SKM-1 (cell line): Measurements from ENCODE around the gene IL1R2.
A peak's percentile ranks its signal among the peaks of the same experiment; 100 is the strongest.
"Not testable (repeated sequence)": the region's sequence is repeated elsewhere in the genome, so short reads cannot be mapped to it uniquely, and the experiment has no call there.

Experiments
- DNase-seq: peaks from one replicate; lab custom pipeline; 2025; ENCODE audit not compliant: unreplicated experiment; lab: John Stamatoyannopoulos, UW

IL1R2 gene

GRCh38 chr2:102057502-102058292 is 65.9 kb downstream of the IL1R2 start:
- no peak for DNase-seq

DNA sequence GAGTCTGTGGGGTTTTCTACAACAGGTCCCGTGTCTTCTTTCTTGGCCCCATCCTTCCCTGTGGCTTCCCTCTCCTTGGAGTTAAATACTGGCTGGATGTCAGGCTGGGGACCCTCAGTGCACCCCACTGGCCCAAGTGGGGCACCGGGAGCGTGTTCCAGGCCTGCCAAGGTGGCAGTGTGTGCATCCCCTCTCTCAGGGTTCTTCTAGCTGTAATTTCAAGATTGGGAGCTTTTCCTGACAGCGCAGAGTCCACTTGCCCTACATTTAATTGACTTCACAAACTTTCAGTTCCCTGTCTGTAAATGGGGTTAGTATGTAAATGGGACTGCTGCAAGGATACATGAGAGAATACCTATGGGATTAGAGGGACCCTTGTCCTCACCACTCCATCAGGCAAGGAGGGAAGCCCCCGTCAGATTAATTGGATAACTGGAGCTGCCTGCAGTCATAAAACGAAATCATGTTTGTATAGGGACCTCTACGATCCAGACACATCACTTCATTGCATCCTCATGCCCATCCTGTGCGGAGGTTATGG is 66.6 kb downstream of the IL1R2 start:
- no peak for DNase-seq

- DNase-seq, result no peak
Observed at GRCh38 chr2:102059151-102059550, 67.4 kb downstream of the IL1R2 start.

DNA sequence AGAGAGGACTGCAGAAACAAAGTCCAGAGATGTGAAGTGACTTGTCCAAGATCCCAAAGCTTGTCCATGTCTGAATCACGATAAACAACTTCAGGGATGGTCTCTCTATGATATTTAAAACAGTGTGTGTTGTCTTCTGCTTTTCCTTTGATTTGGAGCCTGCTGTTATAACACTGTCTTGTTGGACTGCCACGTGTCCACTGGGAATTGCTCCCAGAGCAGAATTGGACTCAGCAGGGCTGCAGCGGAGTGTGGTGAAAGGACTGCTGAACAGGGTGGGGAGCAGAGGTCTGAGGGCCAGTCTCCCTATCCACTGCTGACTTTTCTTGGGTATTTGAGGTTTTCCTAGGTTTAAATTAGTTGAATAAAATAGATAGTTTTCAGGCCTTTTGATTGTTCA is 68.3 kb downstream of the IL1R2 start:
- DNase-seq, result no peak

DNA sequence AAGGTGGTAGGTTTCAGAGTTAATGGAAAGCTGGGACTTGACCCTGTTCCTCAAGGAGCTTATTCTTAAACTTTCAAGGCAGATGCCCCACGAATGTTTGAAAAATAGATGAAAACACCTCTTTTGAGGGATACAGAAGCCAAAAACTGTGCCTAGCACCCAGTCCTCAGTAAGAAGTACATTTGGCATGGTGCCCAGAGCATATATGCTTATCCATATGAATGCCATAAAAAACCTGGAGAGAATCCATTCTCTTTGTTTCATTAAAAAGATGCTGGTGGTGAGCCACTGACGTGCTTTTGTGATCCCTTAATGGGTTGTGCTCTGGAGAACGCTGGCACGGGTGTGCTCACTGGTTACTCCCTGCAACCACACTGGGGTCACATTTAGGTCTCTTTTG is 69.0 kb downstream of the IL1R2 start:
- no peak for DNase-seq

- DNase-seq, result no peak
Observed at GRCh38 chr2:102061286-102061699, 69.5 kb downstream of the IL1R2 start.

- no peak for DNase-seq
Observed at GRCh38 chr2:102061962-102062795, 70.4 kb downstream of the IL1R2 start.

DNA sequence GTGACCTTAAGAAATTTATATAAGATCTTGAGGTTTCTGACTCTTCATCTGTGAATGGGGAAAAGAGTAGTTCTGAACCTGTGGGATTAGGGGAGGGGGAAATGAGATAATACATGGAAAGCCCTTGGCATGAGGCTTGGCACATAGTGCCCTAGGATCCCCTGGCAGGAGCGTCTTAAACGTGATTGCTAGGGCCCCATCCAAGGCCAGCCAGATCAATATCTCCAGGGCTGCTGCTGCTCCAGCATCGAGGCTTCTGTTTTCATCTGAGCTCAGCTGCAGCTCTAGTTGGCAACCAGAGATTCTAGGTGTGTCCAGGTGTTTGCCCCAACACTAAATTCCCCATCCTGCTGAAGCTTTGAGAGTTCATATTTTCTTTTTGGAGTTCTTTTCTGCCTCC is 71.0 kb downstream of the IL1R2 start:
- no peak for DNase-seq

- DNase-seq, result peak; percentile 85
Observed at GRCh38 chr2:102063487-102063911, 71.7 kb downstream of the IL1R2 start.

DNA sequence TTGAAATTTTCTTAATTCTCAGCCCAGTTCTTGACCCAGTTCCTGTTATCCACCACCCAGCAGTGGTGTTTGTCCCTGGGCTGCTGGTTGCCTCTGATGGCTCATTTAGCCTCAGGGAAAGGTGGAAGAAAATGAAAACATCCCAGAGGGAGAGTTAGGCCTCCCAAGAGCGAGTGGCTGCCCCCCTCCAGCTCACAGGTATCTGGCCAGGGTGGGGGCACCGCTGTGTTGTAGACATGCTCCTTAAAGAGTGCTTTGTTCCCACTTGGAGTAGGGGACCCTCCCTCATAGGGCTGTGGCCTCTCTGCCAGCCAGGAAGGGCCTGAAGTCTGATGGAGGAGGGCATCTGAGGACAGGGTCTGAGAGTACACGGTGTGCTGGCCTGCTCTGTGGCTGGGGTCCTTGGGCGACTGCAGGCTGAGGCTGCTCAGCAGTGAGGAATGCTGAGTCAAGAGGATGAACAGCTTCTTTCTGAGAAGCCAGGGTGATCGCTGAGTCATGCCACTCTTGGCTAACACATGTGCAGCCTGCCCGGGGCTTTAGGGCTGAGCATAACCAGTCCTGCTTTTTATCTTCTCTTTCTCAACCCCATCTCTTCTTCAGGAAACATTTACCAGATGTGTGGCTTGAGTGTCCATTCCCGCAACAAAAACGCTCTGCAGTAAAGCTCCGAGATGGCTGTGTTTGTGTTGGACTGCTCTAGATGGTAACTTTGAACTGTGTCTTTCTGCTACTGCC is 72.3 kb downstream of the IL1R2 start:
- DNase-seq, result peak; percentile 53

DNA sequence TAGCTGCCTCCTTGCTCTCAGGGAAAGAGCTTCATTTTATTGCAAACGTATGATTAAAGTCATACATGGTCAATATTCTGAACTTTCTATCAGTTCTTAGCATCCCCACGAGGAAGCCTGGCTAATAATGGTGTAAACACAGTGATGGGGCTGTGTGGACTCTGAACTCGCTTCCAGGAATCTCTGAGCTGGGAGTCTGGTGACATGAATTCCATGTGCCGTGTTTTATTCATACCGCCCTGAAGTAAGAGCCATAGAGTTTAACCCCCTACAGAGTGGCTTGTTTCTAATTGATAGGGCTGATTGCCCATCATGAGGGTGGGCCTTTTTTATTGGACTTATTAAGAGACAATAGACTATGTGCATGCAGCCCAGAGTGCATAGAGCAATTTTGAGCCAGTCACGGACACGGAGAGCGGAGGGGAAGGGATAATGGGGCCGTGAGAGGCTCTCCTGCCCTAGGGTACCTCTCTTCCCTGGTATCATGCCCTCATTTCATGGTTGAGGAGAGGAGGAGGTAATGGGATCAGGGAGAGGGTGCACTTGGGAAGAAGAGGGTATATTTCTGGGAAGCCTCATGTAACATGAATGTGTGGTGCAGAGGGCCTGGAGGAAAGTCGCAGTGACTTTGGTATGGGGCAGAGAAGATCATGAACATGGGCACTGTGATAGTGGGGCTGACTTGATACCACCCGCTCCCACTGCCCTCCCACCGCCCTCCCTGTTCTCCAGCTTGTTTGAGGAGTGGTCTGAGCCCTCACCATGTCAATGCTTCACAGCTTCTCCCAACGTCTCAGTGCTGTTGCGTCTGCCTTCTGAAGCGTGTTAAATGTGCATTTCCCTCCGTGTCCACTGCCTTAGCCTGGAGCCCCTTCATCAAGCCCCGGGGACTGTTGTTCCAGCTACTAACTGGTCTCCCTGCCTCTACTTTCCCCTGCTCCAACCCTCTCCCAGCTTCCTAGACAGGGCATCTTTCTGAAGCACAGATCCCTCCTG is 73.2 kb downstream of the IL1R2 start:
- no peak for DNase-seq

- no peak for DNase-seq
Observed at GRCh38 chr2:102065675-102066252, 74.0 kb downstream of the IL1R2 start.

GRCh38 chr2:102066554-102066953 is 74.8 kb downstream of the IL1R2 start:
- no peak for DNase-seq

- DNase-seq, result not testable (repeated sequence)
Observed at GRCh38 chr2:102068126-102068525, 76.4 kb downstream of the IL1R2 start.

DNA sequence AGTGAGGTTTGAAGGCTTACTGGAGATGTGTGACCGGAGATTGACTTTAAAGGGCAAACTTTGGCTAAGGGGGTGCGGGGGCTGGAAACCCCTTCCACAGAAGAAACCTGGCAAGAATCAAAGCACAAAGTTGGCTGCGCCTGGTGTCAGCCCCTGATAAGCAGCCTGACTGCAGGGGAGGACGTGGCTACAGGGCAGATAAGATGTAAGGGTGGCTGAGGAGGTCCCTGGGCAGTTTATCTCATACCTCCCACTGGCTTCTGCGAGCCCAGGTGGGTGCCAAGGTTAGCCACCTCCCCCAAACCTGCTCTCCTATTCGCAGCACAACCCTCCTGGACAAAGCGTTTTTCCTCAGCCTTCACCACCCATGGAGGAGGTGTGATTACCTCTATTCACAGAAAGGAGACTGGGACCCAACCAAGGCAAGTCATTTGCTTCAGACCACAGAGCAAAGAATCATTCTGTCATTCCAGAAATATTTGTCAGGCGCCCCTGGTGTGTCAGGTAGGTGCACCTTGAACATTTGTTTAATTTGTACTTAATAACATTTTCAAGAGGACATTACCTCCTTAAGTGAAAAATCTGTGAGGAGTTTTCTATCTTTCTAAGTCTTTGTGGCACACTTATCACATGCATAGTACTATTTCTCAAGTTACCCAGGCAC is 77.7 kb downstream of the IL1R2 start:
- no peak for DNase-seq

DNA sequence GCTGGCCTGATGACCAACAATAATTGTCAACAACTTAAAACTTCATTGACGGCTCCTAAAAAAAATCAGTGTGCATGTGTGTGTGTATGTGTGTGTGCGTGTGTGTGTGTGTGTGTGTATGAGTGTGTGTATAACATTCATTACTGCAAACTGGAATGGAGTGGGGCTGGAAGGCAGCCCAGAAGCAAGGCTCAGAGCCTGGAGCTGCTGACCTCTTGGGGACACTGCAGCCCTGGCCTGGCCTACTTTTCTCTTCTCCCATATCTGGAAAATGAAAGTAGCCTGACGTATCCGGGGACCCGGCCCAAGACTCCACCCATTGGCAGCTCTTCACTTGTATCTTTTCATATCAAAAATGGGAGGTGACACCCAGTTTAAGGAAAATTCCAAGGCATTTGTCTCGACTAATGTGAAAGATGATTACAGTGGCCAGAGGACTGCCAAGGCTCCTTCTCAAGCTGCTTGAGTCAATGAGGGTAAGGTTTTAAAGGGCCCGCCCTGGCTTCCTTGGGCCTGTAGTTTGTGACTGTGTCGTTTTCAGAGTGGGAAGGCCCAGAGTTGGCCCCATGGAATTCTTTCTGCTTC is 78.4 kb downstream of the IL1R2 start:
- DNase-seq, result no peak

DNA sequence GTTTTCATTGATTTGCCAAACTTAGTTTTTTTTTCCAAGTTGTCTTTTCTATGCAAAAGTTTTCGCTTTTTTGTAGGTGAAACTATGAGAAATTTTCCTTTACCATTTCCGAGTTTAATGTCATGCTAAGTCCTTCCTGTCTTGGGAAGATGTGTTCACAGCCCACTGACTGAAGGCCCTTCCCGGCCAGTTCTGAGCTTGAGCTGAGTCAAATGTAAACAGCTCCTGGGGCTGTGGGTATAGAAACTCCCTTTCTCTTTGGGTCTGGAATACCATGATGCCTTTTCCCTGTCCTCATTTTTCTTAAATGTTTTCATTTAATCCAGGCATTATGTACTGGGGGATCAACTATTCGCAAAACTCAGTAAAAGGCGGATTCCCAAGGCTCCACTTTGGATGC is 81.0 kb downstream of the IL1R2 start:
- DNase-seq, result no peak

DNA sequence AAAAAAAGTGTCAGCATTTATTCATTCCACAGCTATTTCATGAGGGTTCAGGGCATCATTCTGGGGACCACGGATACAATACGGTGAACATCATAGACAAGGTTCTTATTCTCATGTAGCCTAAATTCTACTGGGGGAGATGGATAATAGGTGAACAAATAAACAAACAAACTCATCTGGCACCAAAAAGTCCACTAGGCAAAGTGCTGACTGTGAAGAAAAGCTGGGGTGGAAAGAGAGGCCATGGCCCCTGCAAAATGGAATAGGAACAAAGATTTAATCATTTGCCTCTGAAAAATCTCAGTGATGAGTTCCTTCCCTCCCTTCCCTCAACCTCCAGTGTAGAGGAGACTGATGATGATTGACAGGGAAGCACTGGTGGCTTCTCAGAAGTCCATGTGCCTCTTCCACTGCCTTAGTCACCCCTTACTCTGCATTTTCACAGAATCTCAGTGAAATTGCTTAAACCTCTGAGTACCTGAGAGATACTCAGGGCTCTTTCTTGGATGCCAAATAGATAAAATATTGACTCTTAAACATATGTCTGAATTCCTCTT is 81.5 kb downstream of the IL1R2 start:
- DNase-seq, result no peak
